Stimulated activated CD4-positive, alpha-beta T cell treated with anti-CD3 and anti-CD28 coated beads, Interleukin-2, amount 100 ng/mL, for 4 hours (primary cell): ENCODE results near the gene ANKRD37.

Source experiments
- DNase-seq: peaks from one replicate; pipeline ENCODE4 v3.0.0-alpha.2; 2020; ENCODE audit warnings: low read depth

ANKRD37 gene

DNA sequence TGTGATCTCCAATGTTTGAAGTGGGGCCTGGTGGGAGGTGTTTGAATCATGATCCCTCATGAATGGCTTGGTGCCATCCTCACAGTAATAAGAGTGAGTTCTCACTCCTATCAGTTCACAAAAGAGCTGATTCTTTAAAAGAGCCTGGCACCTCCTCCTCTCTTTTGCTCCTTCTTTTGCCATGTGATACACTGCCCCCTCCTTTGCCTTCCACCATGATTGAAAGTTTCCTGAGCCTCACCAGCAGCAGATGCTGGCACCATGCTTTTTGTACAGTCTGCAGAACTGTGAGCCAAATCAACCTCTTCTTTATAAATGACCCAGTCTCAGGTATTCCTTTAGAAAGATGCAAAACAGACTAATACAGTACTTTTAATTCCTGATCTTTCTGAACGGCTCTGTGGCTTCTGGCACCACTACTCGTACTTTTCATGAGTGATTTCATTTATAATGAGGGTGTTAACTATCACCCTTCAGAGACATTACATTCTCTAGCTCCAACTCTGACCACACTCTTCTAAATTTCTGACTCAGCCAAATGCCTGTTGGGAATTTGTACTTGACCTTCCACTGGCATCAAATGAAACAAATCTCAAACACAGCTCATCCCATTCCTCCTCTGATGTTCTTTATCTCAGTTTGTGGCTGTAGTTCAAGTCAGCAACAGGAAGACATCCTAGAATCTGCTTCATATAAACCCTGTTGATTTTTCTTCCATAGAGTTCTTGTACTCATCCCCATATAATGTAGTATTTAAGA is 24.9 kb downstream of the ANKRD37 start:
- no peak for DNase-seq

DNA sequence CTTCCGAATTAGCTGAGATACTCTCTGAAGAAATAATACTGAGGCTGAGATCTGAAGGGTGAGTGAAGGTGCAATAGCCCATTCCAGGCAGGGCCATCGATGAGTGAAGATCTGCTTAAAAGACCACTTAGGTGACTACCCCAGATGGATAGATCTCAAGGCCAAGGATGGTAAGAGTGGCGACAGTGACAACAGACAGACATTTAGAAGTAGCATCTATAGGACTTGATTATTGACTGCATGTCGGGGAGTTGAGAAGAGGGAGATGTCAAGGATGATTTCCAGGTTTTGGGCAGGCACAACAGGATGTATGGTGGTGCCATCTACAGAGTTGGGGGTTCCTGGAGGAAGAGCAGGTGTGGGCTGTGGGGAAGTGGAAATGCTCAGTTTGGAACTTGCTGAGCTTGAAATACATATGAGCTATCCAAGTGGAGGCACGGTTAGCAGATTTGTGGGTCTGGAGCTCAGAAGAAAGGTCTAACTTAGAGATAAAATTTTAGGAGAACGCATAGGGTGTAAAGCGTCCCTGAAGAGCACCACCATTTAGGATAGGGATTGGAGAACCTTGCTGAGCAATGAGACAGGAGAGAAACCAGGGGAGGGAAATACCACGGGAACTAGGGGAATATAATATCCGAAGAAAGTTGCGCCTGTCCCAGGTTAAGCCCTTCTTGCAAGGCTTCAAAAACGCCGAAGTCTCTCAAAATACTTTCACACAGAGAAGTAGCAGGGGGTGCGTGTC is 28.4 kb downstream of the ANKRD37 start:
- no peak for DNase-seq

DNA sequence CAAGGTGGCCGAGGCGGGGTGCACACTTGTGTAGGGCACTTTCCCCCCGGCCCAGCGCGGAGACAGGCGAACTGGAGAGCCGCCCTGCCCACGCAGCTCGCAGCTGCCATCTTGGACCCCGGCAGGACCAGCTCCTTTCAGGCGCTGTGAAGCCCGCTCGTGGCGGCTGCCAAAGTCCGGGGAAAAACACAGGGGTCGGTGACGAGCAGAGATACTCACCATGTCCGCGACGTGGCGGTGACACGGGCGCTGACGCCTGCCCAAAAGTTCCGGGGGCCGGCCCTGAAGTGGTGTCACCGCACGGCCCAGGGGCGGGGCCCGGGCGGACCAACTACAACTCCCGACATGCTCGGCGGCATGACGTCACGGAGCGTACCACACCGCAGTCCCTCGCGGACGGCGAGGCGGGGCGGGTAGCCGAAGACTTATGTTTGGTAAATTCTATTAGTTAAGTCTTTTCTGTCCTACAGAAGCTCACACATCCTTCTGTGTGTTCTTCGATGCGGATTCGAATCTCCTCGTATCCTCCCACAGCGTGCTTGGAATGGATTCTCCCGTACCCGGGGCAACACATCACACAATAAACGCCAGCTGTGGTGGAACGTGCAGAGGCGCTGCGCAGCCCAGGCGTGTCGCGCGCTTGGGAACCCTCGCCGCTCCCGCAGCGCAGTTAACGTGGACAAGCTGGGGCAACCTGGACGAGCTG is 29.2 kb downstream of the ANKRD37 start, which contains the start of gene UFSP2:
UFSP2 (minus strand) TSS at position 318 of the 706 bp plus-strand sequence; CDS start at position 222, 96 bp downstream.
- DNase-seq: peak; percentile 70

DNA sequence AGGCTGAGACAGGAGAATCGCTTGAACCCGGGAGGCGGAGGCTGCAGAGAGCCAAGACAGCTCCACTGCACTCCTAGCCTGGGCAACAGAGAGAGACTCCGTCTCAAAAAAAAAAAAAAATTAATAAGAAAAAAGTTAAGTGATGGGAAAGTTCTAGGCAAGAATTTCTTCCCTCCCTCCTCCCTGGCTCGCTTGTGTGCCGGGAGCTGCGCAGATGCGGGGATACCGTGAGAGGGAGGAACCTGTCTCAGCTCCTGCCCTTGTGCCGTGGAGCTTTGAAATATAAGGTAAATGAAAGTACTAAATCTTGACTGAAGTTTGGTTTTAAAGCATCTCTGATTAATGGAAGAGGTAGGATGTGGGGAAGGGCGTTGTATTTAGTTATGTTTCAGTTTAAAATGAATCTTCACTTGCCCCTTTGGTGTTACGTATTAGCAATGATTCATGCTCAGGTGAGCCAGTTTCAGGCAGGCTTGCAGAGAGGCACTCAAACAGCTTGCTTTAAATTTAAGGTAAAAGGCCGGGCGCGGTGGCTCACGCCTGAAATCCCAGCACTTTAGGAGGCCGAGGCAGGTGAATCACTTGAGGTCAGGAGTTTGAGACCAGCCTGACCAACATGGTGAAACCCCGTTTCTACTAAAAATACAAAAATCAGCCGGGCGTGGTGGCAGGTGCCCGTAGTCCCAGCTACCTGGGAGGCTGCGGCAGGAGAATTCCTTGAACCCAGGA is 30.5 kb downstream of the ANKRD37 start:
- no peak for DNase-seq

DNA sequence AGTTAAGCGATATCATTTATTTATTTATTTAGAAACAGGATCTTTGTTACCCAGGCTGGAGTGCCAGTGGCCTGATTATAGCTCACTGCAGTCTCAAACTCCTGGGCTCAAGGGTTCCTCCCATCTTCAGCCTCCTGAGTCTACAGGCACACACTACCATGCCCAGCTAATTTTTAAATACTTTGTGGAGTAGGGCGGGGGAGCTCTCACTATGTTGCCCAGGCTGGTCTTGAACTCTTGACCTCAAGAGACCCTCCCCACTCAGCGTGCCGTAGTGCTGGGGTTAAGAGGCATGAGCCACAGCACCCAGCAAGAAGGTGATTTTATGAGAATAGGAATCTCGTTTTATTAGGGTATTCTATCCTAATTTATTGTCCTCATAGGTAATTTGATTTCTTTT is 33.0 kb downstream of the ANKRD37 start:
- no peak for DNase-seq

DNA sequence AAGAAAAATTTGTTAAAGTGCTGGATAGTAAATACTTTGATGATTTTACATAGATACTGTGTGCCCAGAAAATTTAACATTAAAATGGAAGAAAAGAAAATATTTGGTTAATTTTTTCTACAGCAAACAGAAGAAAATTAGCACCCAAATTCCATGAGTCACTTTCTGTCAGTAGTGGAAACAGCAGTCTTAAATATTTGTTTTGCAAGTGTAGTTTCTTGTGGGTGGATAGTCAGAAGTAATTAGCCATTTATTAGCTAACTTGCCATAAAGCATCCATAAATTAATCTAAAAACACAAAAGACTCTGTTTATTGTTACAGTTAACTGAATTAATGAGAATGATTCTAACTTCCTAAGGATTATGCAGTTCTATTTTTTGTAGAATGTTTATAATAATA is 38.8 kb downstream of the ANKRD37 start:
- no peak for DNase-seq

DNA sequence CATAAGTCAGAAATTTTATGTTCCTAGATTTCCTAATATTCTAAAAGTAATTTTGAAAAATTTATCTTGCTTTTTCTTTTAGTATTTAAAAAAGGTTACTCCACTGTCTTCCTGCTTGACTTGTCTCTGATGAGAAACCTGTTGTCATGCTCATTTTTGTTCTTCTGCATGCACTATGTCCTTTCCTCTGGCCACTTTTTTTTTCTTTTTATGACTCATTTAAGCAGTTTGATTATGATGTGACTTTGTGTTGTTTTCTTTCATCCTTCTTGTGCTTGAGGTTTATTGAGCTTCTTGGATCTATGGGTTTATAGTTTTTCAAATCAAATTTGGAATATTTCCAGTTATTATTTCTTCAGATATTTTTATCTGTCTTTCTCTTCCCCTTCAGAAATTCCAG is 41.2 kb downstream of the ANKRD37 start:
- no peak for DNase-seq

DNA sequence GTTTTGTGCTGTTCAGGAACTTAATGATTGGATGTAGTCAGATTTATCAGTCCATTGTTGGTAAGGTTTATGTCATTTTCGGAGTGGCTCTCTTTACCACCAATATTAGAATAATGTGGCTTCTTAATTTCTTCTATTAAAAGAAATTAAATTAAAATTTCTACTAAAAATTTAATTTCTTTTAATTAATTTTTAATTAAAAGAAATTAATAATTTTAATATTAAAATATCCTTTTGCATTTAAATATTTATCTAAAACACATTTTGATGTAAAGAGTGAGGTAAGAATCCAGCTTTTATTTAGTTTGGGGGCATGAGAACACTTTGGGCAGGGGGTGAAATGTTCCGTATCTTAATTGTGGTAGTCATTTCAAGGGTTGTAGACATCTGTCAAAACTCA is 44.8 kb downstream of the ANKRD37 start:
- DNase-seq: no peak

DNA sequence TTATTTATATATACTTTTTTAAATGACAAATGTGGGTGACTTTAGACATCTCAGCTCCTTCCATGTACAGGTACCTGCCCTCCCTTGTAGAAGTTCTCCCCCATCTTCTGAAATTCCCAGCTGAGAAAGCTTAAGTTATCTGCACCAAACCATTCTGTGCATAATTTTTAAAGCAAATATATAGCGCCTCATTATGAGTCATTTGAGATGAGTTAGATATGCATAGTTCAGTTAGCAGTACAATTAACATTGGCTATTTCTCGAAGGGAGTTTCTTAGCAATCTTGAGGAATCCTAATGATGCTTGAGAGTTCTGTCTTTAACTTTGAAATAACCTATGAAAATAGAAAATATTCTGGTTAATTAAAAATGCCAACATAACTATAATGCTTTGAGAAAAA is 48.6 kb downstream of the ANKRD37 start:
- DNase-seq: no peak
